Mucosa of descending colon (tissue), 3 donors: ENCODE results near the gene RNF141. TPM values are rescaled to one million over a fixed set of nuclear protein-coding genes. Genes with fewer than 3 reads are reported as not detected.

Experiments used
- ATAC-seq: fragments of 200-7000 bp; cut with Tn5 transposase; one replicate; pipeline ENCODE4 v1.9.1; 2020; ENCODE audit warnings: mild to moderate bottlenecking, moderate library complexity
- DNase-seq, 3 donors: peaks; one replicate each; pipeline ENCODE4 v3.0.0-alpha.2; 2020
- H3K36me3 ChIP-seq: fragments of 200-600 bp; one replicate; pipeline ENCODE4 v1.8.0; 2021; ENCODE audit warnings: low read depth, mild to moderate bottlenecking
- H3K4me1 ChIP-seq: fragments of 200-600 bp; one replicate; pipeline ENCODE4 v1.8.0; 2021; ENCODE audit warnings: low read depth, mild to moderate bottlenecking
- H3K4me3 ChIP-seq: fragments of 200-600 bp; one replicate; pipeline ENCODE4 v1.8.0; 2021; ENCODE audit warnings: mild to moderate bottlenecking
- H3K9me3 ChIP-seq: fragments of 200-600 bp; one replicate; pipeline ENCODE4 v1.8.0; 2021; ENCODE audit warnings: mild to moderate bottlenecking
- CTCF ChIP-seq: fragments of 200-600 bp; IDR thresholded peaks from one replicate; pipeline ENCODE4 v1.8.0; 2022; ENCODE audit warnings: antibody characterized with exemption, mild to moderate bottlenecking
- intact Hi-C, 2 donors: fragments of 100-400 bp; cut with DNase I in 1 of 2; cut with micrococcal nuclease in 1 of 2; formaldehyde crosslinking; loops; one replicate each; pipeline versions ENCODE4 v1.11.0 to v1.11.1; 2022; cut with DNase I, micrococcal nuclease
- total RNA-seq, 3 donors: library from RNA; stranded (reverse); fragmentation: NEBNext Ultra II Directional in 2 of 3; extraction: Animal tissue kit (Norgen Biotek cat#: 25700) in 2 of 3; gene quantifications; one replicate each; pipeline versions ENCODE4 v1.2.1 to v1.2.4, GENCODE V29; 2021 to 2023
- donor health status: DM: no; HTN: no; CAD: no; lungs with moderate emphysema.
- donor health status: DM: no; HTN: no; CAD: no.
- donor health status: DM: no; HTN: yes; CAD: no.

The RNF141 gene
- total RNA-seq, 3 donors from 2014 or later: 32.8 to 35.5 (median 34.7) TPM

GRCh38 chr11:10575346-10576034 is 34.5 kb upstream of the RNF141 start:
- ATAC-seq (no peak), DNase-seq (no peak)
- intact Hi-C loops: no loop called here
- no peak overlapping the region for H3K4me3 ChIP-seq
- no peaks in the 10 kb centered on the region for H3K9me3 ChIP-seq
- H3K36me3 ChIP-seq: no peaks in the 10 kb centered on the region
- TF ChIP-seq CTCF: no peak
- no peaks in the 10 kb centered on the region for H3K4me1 ChIP-seq

GRCh38 chr11:10573556-10573955 is 32.6 kb upstream of the RNF141 start:
- Histone ChIP-seq H3K4me1 (no peaks in the 10 kb centered on the region), H3K9me3 (no peaks in the 10 kb centered on the region), H3K36me3 (no peaks in the 10 kb centered on the region), H3K4me3 (no peak overlapping the region)
- TF ChIP-seq CTCF: no peak
- no peak for DNase-seq
- intact Hi-C loops: no loop called here
- no peak for ATAC-seq

- ATAC-seq (no peak), DNase-seq (no peak)
- no peaks in the 10 kb centered on the region for H3K4me1 ChIP-seq
- H3K36me3 ChIP-seq: no peaks in the 10 kb centered on the region
- H3K4me3 ChIP-seq: no peak overlapping the region
- intact Hi-C loops: no loop called here
- TF ChIP-seq CTCF: no peak
- H3K9me3 ChIP-seq: no peaks in the 10 kb centered on the region
Observed at GRCh38 chr11:10573028-10573427, 32.0 kb upstream of the RNF141 start.

- Histone ChIP-seq H3K4me1 (no peaks in the 10 kb centered on the region), H3K36me3 (no peaks in the 10 kb centered on the region), H3K9me3 (no peaks in the 10 kb centered on the region), H3K4me3 (no peak overlapping the region)
- TF ChIP-seq CTCF: no peak
- intact Hi-C loops: no loop called here
- ATAC-seq (no peak), DNase-seq (no peak)
Observed at GRCh38 chr11:10572533-10572932, 31.5 kb upstream of the RNF141 start.

- TF ChIP-seq CTCF: no peak
- no peak within 1 kb of the TSS for H3K4me3 ChIP-seq
- no peaks in the 10 kb centered on the region for H3K36me3 ChIP-seq
- ATAC-seq (peak; percentile 33), DNase-seq (no peak)
- H3K9me3 ChIP-seq: no peaks in the 10 kb centered on the region
- intact Hi-C loops: no loop called here
- no peaks in the 10 kb centered on the region for H3K4me1 ChIP-seq
Observed at GRCh38 chr11:10568486-10568941, 27.5 kb upstream of the RNF141 start, which contains the start of gene LYVE1. Gene LYVE1 (minus strand): TSS chr11:10568665. CDS start chr11:10568532, 133 bp downstream.
